Tibial nerve (tissue), 4 donors: Measurements from ENCODE around the gene FAM131C.

ENCODE experiments used
- EP300 ChIP-seq, 2 donors: sonication (generic); formaldehyde crosslinking; IDR thresholded peaks; one replicate each; pipeline ENCODE4 v1.6.1; 2017; ENCODE audit warnings: antibody characterized with exemption in 2 of 2, mild to moderate bottlenecking in 1 of 2
- TF ChIP-seq, protein P1 (sequence below), 5 experiments: fragments of 200-600 bp in 3 of 5; fragments of 450-650 bp in 2 of 5; sonication (generic) in 3 of 5; IDR thresholded peaks; one replicate each; pipeline ENCODE4 v1.5.1; 2016 to 2019; ENCODE audit warnings: antibody characterized with exemption in 5 of 5, mild to moderate bottlenecking in 3 of 5, moderate library complexity in 2 of 5

- no peak for TF ChIP-seq EP300 (IDR thresholded peaks at IDR 0.05)
- TF ChIP-seq, protein P1, sequence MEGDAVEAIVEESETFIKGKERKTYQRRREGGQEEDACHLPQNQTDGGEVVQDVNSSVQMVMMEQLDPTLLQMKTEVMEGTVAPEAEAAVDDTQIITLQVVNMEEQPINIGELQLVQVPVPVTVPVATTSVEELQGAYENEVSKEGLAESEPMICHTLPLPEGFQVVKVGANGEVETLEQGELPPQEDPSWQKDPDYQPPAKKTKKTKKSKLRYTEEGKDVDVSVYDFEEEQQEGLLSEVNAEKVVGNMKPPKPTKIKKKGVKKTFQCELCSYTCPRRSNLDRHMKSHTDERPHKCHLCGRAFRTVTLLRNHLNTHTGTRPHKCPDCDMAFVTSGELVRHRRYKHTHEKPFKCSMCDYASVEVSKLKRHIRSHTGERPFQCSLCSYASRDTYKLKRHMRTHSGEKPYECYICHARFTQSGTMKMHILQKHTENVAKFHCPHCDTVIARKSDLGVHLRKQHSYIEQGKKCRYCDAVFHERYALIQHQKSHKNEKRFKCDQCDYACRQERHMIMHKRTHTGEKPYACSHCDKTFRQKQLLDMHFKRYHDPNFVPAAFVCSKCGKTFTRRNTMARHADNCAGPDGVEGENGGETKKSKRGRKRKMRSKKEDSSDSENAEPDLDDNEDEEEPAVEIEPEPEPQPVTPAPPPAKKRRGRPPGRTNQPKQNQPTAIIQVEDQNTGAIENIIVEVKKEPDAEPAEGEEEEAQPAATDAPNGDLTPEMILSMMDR (IDR thresholded peaks at IDR 0.05), result no peak
Observed at GRCh38 chr1:16091296-16091695, 17.8 kb upstream of the FAM131C start.
